ENCODE measurements around the gene ZKSCAN8.

ZKSCAN8 gene

DNA sequence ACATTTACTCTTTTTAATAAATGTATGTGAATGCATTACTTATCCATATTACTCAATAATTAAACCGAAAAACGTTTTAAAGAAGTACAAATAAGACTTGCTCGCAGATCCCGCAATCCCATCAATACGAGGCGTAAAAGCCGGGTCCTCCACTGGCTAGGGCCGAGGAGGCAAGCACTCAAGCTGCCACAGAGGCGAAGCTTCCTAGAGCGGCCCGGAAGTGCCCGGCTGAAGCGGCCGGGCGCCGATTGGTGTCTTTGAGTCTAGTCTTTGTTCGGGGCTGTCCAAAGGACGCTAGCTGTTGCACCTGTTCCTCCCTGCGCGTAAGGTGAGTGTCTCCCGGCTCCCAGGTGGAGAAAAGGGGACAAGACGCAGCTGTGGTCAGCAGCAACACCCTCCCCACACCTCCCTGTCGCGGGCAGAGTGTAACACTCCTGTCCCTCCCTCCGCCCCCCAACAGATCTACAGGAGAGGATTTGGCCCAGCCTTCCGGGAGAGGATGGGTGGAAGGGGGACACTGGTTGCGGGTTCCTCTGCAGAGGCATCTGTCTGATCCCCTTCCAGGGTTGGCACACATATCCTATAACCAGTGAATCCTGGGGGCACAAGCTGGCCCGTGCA is 17.2 kb upstream of the ZKSCAN8 start, which contains the start of gene ZSCAN16:
Gene ZSCAN16 (plus strand): TSS at position 260 of the 621 bp plus-strand sequence. CDS start 835 bp downstream, outside the sequence.
- Histone ChIP-seq H3K4me1 (ENCODE audit: control insufficient read depth, insufficient read depth, low read length) (no peaks in the 10 kb centered on the region), H3K4me3 (ENCODE audit: low read length) (peak within 1 kb of the TSS; percentile 66), H3K36me3 (ENCODE audit: control insufficient read depth, insufficient read depth, low read length) (no peaks in the 10 kb centered on the region), H3K9ac (ENCODE audit: low read length) (peak within 1 kb of the TSS; percentile 65), H3K27me3 (ENCODE audit: control insufficient read depth, insufficient read depth, low read length) (no peaks in the 10 kb centered on the region), H3K9me3 (ENCODE audit: control insufficient read depth, low read length) (no peaks in the 10 kb centered on the region)

DNA sequence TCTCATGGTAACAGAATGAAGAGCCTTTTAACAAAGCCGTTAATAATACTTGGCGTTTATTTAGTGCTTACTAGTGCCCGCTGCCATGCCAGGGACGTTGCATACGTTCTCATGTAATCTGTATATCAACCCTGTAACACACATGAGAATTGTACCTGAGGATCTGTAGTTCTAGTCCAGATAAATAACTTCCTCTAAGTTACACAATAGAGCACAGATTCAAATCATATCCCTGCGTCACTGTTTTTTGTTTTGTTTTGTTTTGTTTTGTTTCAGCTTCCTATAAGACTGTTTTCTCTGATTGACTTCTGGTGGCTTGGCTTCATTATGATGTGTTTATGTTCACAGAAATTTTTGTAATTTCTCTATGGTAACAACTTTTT is 16.7 kb upstream of the ZKSCAN8 start:
- Histone ChIP-seq H3K4me1 (ENCODE audit: control insufficient read depth, insufficient read depth, low read length) (no peaks in the 10 kb centered on the region), H3K9ac (ENCODE audit: low read length) (peak overlapping the region; percentile 65), H3K27me3 (ENCODE audit: control insufficient read depth, insufficient read depth, low read length) (no peaks in the 10 kb centered on the region), H3K36me3 (ENCODE audit: control insufficient read depth, insufficient read depth, low read length) (no peaks in the 10 kb centered on the region), H3K9me3 (ENCODE audit: control insufficient read depth, low read length) (no peaks in the 10 kb centered on the region), H3K4me3 (ENCODE audit: low read length) (peak overlapping the region; percentile 66)

DNA sequence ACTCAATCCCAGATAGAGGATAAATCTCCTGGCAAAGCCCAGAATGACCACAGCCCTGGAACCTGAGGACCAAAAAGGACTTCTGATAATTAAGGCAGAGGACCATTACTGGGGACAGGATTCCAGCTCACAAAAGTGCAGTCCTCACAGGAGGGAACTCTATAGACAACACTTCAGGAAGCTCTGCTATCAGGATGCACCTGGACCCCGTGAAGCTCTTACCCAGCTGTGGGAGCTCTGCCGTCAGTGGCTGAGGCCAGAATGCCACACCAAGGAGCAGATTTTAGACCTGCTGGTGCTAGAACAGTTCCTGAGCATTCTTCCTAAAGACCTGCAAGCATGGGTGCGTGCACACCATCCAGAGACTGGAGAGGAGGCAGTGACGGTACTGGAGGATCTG is 16.3 kb upstream of the ZKSCAN8 start:
- Histone ChIP-seq H3K4me1 (ENCODE audit: control insufficient read depth, insufficient read depth, low read length) (no peaks in the 10 kb centered on the region), H3K9me3 (ENCODE audit: control insufficient read depth, low read length) (no peaks in the 10 kb centered on the region), H3K27me3 (ENCODE audit: control insufficient read depth, insufficient read depth, low read length) (no peaks in the 10 kb centered on the region), H3K36me3 (ENCODE audit: control insufficient read depth, insufficient read depth, low read length) (no peaks in the 10 kb centered on the region), H3K9ac (ENCODE audit: low read length) (no peak overlapping the region), H3K4me3 (ENCODE audit: low read length) (no peak overlapping the region)

GRCh38 chr6:28134015-28134414 is 7.7 kb upstream of the ZKSCAN8 start:
- Histone ChIP-seq H3K27me3 (ENCODE audit: control insufficient read depth, insufficient read depth, low read length) (no peaks in the 10 kb centered on the region), H3K9me3 (ENCODE audit: control insufficient read depth, low read length) (no peaks in the 10 kb centered on the region), H3K9ac (ENCODE audit: low read length) (no peak overlapping the region), H3K4me1 (ENCODE audit: control insufficient read depth, insufficient read depth, low read length) (peaks cover 4% of the 10 kb centered on the region), H3K36me3 (ENCODE audit: control insufficient read depth, insufficient read depth, low read length) (no peaks in the 10 kb centered on the region), H3K4me3 (ENCODE audit: low read length) (no peak overlapping the region)

DNA sequence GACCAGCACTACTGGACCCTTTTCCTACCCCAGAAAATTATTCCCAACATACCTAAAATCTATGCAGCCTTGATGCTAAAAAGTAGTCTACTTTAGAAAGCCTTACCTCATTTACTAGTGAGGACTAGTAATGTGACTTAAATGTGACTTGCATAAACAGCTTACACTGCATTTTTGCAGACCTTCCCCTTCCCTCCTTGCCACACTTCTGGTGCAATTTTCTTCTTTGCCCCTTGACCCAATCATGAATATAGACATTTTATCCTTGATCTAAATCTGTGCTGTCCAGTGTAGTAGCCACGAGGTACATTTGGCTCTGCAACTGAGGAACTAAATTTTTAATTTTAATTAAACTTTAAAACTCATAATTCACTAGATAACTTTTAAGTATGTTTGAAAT is 7.0 kb upstream of the ZKSCAN8 start:
- Histone ChIP-seq H3K9me3 (ENCODE audit: control insufficient read depth, low read length) (no peaks in the 10 kb centered on the region), H3K9ac (ENCODE audit: low read length) (no peak overlapping the region), H3K27me3 (ENCODE audit: control insufficient read depth, insufficient read depth, low read length) (no peaks in the 10 kb centered on the region), H3K4me3 (ENCODE audit: low read length) (no peak overlapping the region), H3K4me1 (ENCODE audit: control insufficient read depth, insufficient read depth, low read length) (peaks cover 4% of the 10 kb centered on the region), H3K36me3 (ENCODE audit: control insufficient read depth, insufficient read depth, low read length) (no peaks in the 10 kb centered on the region)

GRCh38 chr6:28135393-28135792 is 6.3 kb upstream of the ZKSCAN8 start:
- H3K27me3 ChIP-seq (ENCODE audit: control insufficient read depth, insufficient read depth, low read length): no peaks in the 10 kb centered on the region
- H3K9me3 ChIP-seq (ENCODE audit: control insufficient read depth, low read length): no peaks in the 10 kb centered on the region
- no peaks in the 10 kb centered on the region for H3K36me3 ChIP-seq (ENCODE audit: control insufficient read depth, insufficient read depth, low read length)
- peaks cover 4% of the 10 kb centered on the region for H3K4me1 ChIP-seq (ENCODE audit: control insufficient read depth, insufficient read depth, low read length)
- no peak overlapping the region for H3K4me3 ChIP-seq (ENCODE audit: low read length)
- H3K9ac ChIP-seq (ENCODE audit: low read length): no peak overlapping the region

GRCh38 chr6:28136585-28137504 is 4.8 kb upstream of the ZKSCAN8 start:
- H3K27me3 ChIP-seq (ENCODE audit: control insufficient read depth, insufficient read depth, low read length): no peaks in the 10 kb centered on the region
- H3K9ac ChIP-seq (ENCODE audit: low read length): peak overlapping the region; percentile 74
- H3K9me3 ChIP-seq (ENCODE audit: control insufficient read depth, low read length): no peaks in the 10 kb centered on the region
- no peaks in the 10 kb centered on the region for H3K36me3 ChIP-seq (ENCODE audit: control insufficient read depth, insufficient read depth, low read length)
- peak overlapping the region; percentile 56 for H3K4me3 ChIP-seq (ENCODE audit: low read length)
- peaks cover 4% of the 10 kb centered on the region for H3K4me1 ChIP-seq (ENCODE audit: control insufficient read depth, insufficient read depth, low read length)

- H3K4me1 ChIP-seq (ENCODE audit: control insufficient read depth, insufficient read depth, low read length): peaks cover 4% of the 10 kb centered on the region
Observed at GRCh38 chr6:28137505-28137981, 4.1 kb upstream of the ZKSCAN8 start.

DNA sequence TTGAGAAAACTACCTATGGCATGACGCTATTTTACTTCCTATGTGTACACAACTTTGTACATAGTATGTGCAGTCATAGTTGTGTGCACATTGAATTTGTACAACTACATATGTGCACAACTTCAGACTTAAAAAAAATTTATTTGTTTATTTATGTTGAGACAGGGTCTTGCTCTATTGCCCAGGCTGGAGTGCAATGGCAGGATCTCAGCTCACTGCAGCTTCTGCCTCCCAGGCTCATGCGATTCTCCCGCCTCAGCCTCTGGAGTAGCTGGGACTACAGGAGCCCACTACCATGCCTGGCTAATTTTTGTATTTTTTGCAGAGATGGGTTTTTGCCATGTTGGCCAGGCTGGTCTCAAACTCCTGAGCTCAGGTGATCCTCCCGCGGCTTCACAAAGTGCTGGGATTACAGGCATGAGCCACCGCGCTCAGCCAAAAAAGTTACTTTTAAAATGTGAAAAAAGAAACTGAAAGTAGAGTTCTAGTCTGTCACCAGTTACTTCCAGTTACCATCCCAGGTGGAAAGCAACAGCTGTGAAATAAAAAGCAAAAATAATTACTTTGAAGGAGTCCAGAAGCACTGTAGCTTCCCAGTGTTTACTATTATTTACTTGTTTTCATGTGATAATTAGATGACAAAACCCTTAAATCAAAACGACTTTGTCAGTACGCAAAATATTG is 1.7 kb upstream of the ZKSCAN8 start:
- H3K4me3 ChIP-seq (ENCODE audit: low read length): no peak overlapping the region
- H3K9me3 ChIP-seq (ENCODE audit: control insufficient read depth, low read length): no peaks in the 10 kb centered on the region
- no peak overlapping the region for H3K9ac ChIP-seq (ENCODE audit: low read length)
- H3K36me3 ChIP-seq (ENCODE audit: control insufficient read depth, insufficient read depth, low read length): no peaks in the 10 kb centered on the region
- peaks cover 14% of the 10 kb centered on the region for H3K4me1 ChIP-seq (ENCODE audit: control insufficient read depth, insufficient read depth, low read length)
- H3K27me3 ChIP-seq (ENCODE audit: control insufficient read depth, insufficient read depth, low read length): no peaks in the 10 kb centered on the region

More at GRCh38 chr6:28137505-28137981, 4.1 kb upstream of the ZKSCAN8 start:
- Histone ChIP-seq H3K9ac (ENCODE audit: low read length) (peak overlapping the region; percentile 74), H3K4me3 (ENCODE audit: low read length) (peak overlapping the region; percentile 56), H3K36me3 (ENCODE audit: control insufficient read depth, insufficient read depth, low read length) (no peaks in the 10 kb centered on the region), H3K9me3 (ENCODE audit: control insufficient read depth, low read length) (no peaks in the 10 kb centered on the region), H3K27me3 (ENCODE audit: control insufficient read depth, insufficient read depth, low read length) (no peaks in the 10 kb centered on the region)

- no peaks in the 10 kb centered on the region for H3K9me3 ChIP-seq (ENCODE audit: control insufficient read depth, low read length)
- H3K27me3 ChIP-seq (ENCODE audit: control insufficient read depth, insufficient read depth, low read length): no peaks in the 10 kb centered on the region
- no peak overlapping the region for H3K4me3 ChIP-seq (ENCODE audit: low read length)
- H3K9ac ChIP-seq (ENCODE audit: low read length): no peak overlapping the region
- no peaks in the 10 kb centered on the region for H3K36me3 ChIP-seq (ENCODE audit: control insufficient read depth, insufficient read depth, low read length)
- peaks cover 14% of the 10 kb centered on the region for H3K4me1 ChIP-seq (ENCODE audit: control insufficient read depth, insufficient read depth, low read length)
Observed at GRCh38 chr6:28140616-28141015, 1.1 kb upstream of the ZKSCAN8 start.

- no peaks in the 10 kb centered on the region for H3K9me3 ChIP-seq (ENCODE audit: control insufficient read depth, low read length)
- peak overlapping the region; percentile 90 for H3K9ac ChIP-seq (ENCODE audit: low read length)
- peaks cover 14% of the 10 kb centered on the region for H3K4me1 ChIP-seq (ENCODE audit: control insufficient read depth, insufficient read depth, low read length)
- H3K27me3 ChIP-seq (ENCODE audit: control insufficient read depth, insufficient read depth, low read length): no peaks in the 10 kb centered on the region
- H3K36me3 ChIP-seq (ENCODE audit: control insufficient read depth, insufficient read depth, low read length): no peaks in the 10 kb centered on the region
- H3K4me3 ChIP-seq (ENCODE audit: low read length): peak overlapping the region; percentile 91
Observed at GRCh38 chr6:28142446-28142845, 763 bp downstream of the ZKSCAN8 start.

DNA sequence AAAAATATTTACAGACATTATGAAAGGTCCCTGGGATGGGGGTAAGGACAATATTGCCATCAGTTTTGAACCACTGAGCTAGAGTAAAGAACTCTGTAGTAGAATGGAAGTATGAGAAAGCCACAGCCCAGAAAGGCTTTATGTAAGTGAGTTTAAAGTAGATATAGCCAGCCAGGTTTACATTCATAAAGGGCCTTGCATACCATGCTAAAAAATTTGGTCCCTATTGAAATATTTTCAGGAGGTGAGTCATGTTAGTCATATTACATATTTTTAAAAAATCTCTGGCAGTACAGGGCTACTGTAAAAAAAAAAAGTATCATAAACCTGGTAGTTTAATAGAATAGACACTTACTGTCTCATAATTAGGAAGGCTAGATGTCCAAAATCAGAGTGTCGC is 3.5 kb downstream of the ZKSCAN8 start:
- Histone ChIP-seq H3K27me3 (ENCODE audit: control insufficient read depth, insufficient read depth, low read length) (no peaks in the 10 kb centered on the region), H3K9me3 (ENCODE audit: control insufficient read depth, low read length) (no peaks in the 10 kb centered on the region), H3K4me1 (ENCODE audit: control insufficient read depth, insufficient read depth, low read length) (peaks cover 10% of the 10 kb centered on the region), H3K4me3 (ENCODE audit: low read length) (no peak overlapping the region), H3K36me3 (ENCODE audit: control insufficient read depth, insufficient read depth, low read length) (no peaks in the 10 kb centered on the region), H3K9ac (ENCODE audit: low read length) (no peak overlapping the region)
